ENCODE data around the gene ZCCHC4.

GRCh38 chr4:25302626-25303025 lies 9.9 kb upstream of the ZCCHC4 start:
- TF ChIP-seq REST (IDR thresholded peaks at IDR 0.05; ENCODE audit: insufficient read depth in 1 of 2, low read depth in 2 of 2, low read length in 2 of 2) (no peak), TAF1 (IDR thresholded peaks at IDR 0.05; ENCODE audit: borderline replicate concordance, insufficient read depth, low read length) (no peak)
